GM19351 (cell line): ENCODE data around the gene UBAC2.
A peak's percentile ranks its signal among the peaks of the same experiment; 100 is the strongest.

Experiments
- ATAC-seq: cut with Tn5 transposase; IDR thresholded peaks from one replicate; pipeline ENCODE4 v1.9.1; 2021; ENCODE audit warnings: mild to moderate bottlenecking, moderate library complexity; ENCODE audit not compliant: unreplicated experiment

UBAC2 gene

GRCh38 chr13:99289674-99290337 lies 89.2 kb downstream of the UBAC2 start:
- ATAC-seq: no peak

GRCh38 chr13:99290894-99291293 lies 90.2 kb downstream of the UBAC2 start:
- no peak for ATAC-seq

GRCh38 chr13:99293178-99293577 lies 92.5 kb downstream of the UBAC2 start:
- no peak for ATAC-seq

- ATAC-seq: no peak
These were observed 93.5 kb downstream of the UBAC2 start for GRCh38 chr13:99294198-99294597.

- ATAC-seq: no peak
These were observed 94.3 kb downstream of the UBAC2 start for GRCh38 chr13:99294958-99295357.

GRCh38 chr13:99295488-99296252 lies 95.0 kb downstream of the UBAC2 start:
- ATAC-seq: no peak

- ATAC-seq: peak; percentile 61
These were observed 95.7 kb downstream of the UBAC2 start for GRCh38 chr13:99296398-99296797.

GRCh38 chr13:99297331-99297730 lies 96.7 kb downstream of the UBAC2 start:
- ATAC-seq: no peak

GRCh38 chr13:99298056-99298455 lies 97.4 kb downstream of the UBAC2 start:
- peak; percentile 22 for ATAC-seq

GRCh38 chr13:99299256-99299919 lies 98.7 kb downstream of the UBAC2 start:
- ATAC-seq: peak; percentile 3

- ATAC-seq: peak; percentile 18
These were observed 99.3 kb downstream of the UBAC2 start for GRCh38 chr13:99299920-99300341.

GRCh38 chr13:99301056-99301838 lies 100.6 kb downstream of the UBAC2 start:
- ATAC-seq: no peak

GRCh38 chr13:99301913-99302636 lies 101.4 kb downstream of the UBAC2 start:
- peak; percentile 31 for ATAC-seq

GRCh38 chr13:99302637-99303505 lies 102.2 kb downstream of the UBAC2 start:
- ATAC-seq: no peak

- no peak for ATAC-seq
These were observed 103.3 kb downstream of the UBAC2 start for GRCh38 chr13:99303863-99304521.

- no peak for ATAC-seq
These were observed 103.9 kb downstream of the UBAC2 start for GRCh38 chr13:99304541-99304940.

GRCh38 chr13:99305158-99305557 lies 104.5 kb downstream of the UBAC2 start:
- ATAC-seq: no peak

- no peak for ATAC-seq
These were observed 104.9 kb downstream of the UBAC2 start for GRCh38 chr13:99305566-99305965.

GRCh38 chr13:99307247-99307646 lies 106.6 kb downstream of the UBAC2 start, which contains the start of gene GPR183:
Gene GPR183 (minus strand): TSS chr13:99307399. CDS start chr13:99296145, 11,254 bp downstream.
- peak; percentile 59 for ATAC-seq
